H9 (cell line): ENCODE measurements around the gene DHRS13. TPM values are rescaled to one million over a fixed set of nuclear protein-coding genes. Genes with fewer than 3 reads are reported as not detected.
A peak's percentile ranks its signal among the peaks of the same experiment; 100 is the strongest.

Experiments
- DNase-seq: peaks from one replicate; pipeline ENCODE4 v3.0.0-alpha.2; 2017
- H2AFZ ChIP-seq: one replicate; pipeline ENCODE4 v1.6.1; 2013; ENCODE audit warnings: mild to moderate bottlenecking, low read length, control low read depth, moderate library complexity
- H2AK5ac ChIP-seq: 2 replicates; pipeline ENCODE4 v1.6.1; 2013; ENCODE audit warnings: low read length, control low read depth, mixed read lengths; ENCODE audit not compliant: insufficient read length
- H2BK120ac ChIP-seq: one replicate; pipeline ENCODE4 v1.6.1; 2013; ENCODE audit warnings: low read depth, mild to moderate bottlenecking, low read length, control low read depth, inconsistent platforms; ENCODE audit not compliant: poor library complexity, severe bottlenecking
- H2BK12ac ChIP-seq: 2 replicates; pipeline ENCODE4 v1.6.1; 2013; ENCODE audit warnings: low read length, control low read depth, mixed read lengths, low read depth; ENCODE audit not compliant: insufficient read length
- H2BK15ac ChIP-seq: 2 replicates; pipeline ENCODE4 v1.6.1; 2013; ENCODE audit warnings: low read depth, low read length, control low read depth
- H2BK20ac ChIP-seq: one replicate; pipeline ENCODE4 v1.6.1; 2013; ENCODE audit warnings: low read depth, mild to moderate bottlenecking, low read length, control low read depth, inconsistent platforms; ENCODE audit not compliant: poor library complexity, severe bottlenecking
- H2BK5ac ChIP-seq: 2 replicates; pipeline ENCODE4 v1.6.1; 2013; ENCODE audit warnings: low read length, control low read depth, mixed read lengths; ENCODE audit not compliant: insufficient read length
- H3K14ac ChIP-seq: 2 replicates; pipeline ENCODE4 v1.6.1; 2013; ENCODE audit warnings: low read length, control low read depth; ENCODE audit not compliant: insufficient read depth
- H3K18ac ChIP-seq: 2 replicates; pipeline ENCODE4 v1.6.1; 2013; ENCODE audit warnings: low read depth, mild to moderate bottlenecking, mixed read lengths, low read length, control low read depth; ENCODE audit not compliant: insufficient read length
- H3K23ac ChIP-seq: 2 replicates; pipeline ENCODE4 v1.6.1; 2013; ENCODE audit warnings: low read length, control low read depth, mixed read lengths, low read depth; ENCODE audit not compliant: insufficient read length
- H3K23me2 ChIP-seq: 2 replicates; pipeline ENCODE4 v1.6.1; 2013; ENCODE audit warnings: low read depth, mild to moderate bottlenecking, mixed read lengths, low read length, control low read depth; ENCODE audit not compliant: insufficient read length, poor library complexity, severe bottlenecking
- H3K27ac ChIP-seq: 2 replicates; pipeline ENCODE4 v1.5.1; 2013; ENCODE audit warnings: low read length, control low read depth, mixed read lengths, low read depth; ENCODE audit not compliant: insufficient read length
- H3K27me3 ChIP-seq: 2 replicates; pipeline ENCODE4 v1.6.1; 2013; ENCODE audit warnings: low read length, control low read depth, inconsistent platforms; ENCODE audit not compliant: insufficient read depth
- H3K4ac ChIP-seq: 2 replicates; pipeline ENCODE4 v1.6.1; 2013; ENCODE audit warnings: low read depth, mild to moderate bottlenecking, control low read depth, inconsistent platforms, low read length, moderate library complexity
- H3K4me1 ChIP-seq: 2 replicates; pipeline ENCODE4 v1.6.1; 2013; ENCODE audit warnings: low read length, control low read depth, inconsistent platforms; ENCODE audit not compliant: insufficient read depth
- H3K4me2 ChIP-seq: 2 replicates; pipeline ENCODE4 v1.6.1; 2013; ENCODE audit warnings: low read length, control low read depth, mixed read lengths; ENCODE audit not compliant: insufficient read length, insufficient read depth
- H3K56ac ChIP-seq: 2 replicates; pipeline ENCODE4 v1.6.1; 2013; ENCODE audit warnings: low read depth, mild to moderate bottlenecking, mixed read lengths, low read length, control low read depth; ENCODE audit not compliant: insufficient read length
- H3K79me1 ChIP-seq: 2 replicates; pipeline ENCODE4 v1.6.1; 2013; ENCODE audit warnings: low read depth, mild to moderate bottlenecking, moderate library complexity, low read length, control low read depth, inconsistent platforms; ENCODE audit not compliant: insufficient read depth, poor library complexity, severe bottlenecking
- H3K79me2 ChIP-seq: 2 replicates; pipeline ENCODE4 v1.6.1; 2013; ENCODE audit warnings: low read length, control low read depth, inconsistent platforms; ENCODE audit not compliant: insufficient read depth
- H3K9ac ChIP-seq: 2 replicates; pipeline ENCODE4 v1.6.1; 2013; ENCODE audit warnings: low read length, control low read depth, mixed read lengths; ENCODE audit not compliant: insufficient read length; ENCODE audit errors: extremely low read depth
- H3K9me3 ChIP-seq: one replicate; pipeline ENCODE4 v1.6.1; 2013; ENCODE audit warnings: low read depth, low read length, inconsistent platforms; ENCODE audit not compliant: control insufficient read depth
- H3T11ph ChIP-seq: one replicate; pipeline ENCODE4 v1.6.1; 2013; ENCODE audit warnings: mild to moderate bottlenecking, low read length, control low read depth, inconsistent platforms
- H4K20me1 ChIP-seq: one replicate; pipeline ENCODE4 v1.6.1; 2013; ENCODE audit not compliant: control insufficient read depth, insufficient read length, insufficient read depth
- H4K5ac ChIP-seq: 2 replicates; pipeline ENCODE4 v1.6.1; 2013; ENCODE audit warnings: low read depth, mild to moderate bottlenecking, mixed read lengths, low read length, control low read depth; ENCODE audit not compliant: insufficient read length
- H4K8ac ChIP-seq: replicated peaks from 2 replicates; pipeline ENCODE4 v1.6.1; 2013; ENCODE audit warnings: low read length, control low read depth, mixed read lengths, low read depth; ENCODE audit not compliant: insufficient read length
- H4K91ac ChIP-seq: 2 replicates; pipeline ENCODE4 v1.6.1; 2013; ENCODE audit warnings: low read depth, mild to moderate bottlenecking, moderate library complexity, mixed read lengths, low read length, control low read depth; ENCODE audit not compliant: insufficient read length
- H3K27ac Mint-ChIP-seq, 3 experiments: 2 replicates in 2 of 3; 3 replicates in 1 of 3; pipeline ENCODE4 v1.8.0; 2020 to 2021; ENCODE audit warnings: mixed read lengths in 3 of 3, mild to moderate bottlenecking in 1 of 3, moderate library complexity in 1 of 3
- H3K27me3 Mint-ChIP-seq: 2 replicates; pipeline ENCODE4 v1.8.0; 2021; ENCODE audit warnings: low read depth, mild to moderate bottlenecking, moderate library complexity, mixed read lengths
- H3K36me3 Mint-ChIP-seq, 3 experiments: 2 replicates in 2 of 3; 3 replicates in 1 of 3; pipeline ENCODE4 v1.8.0; 2020 to 2021; ENCODE audit warnings: low read depth in 3 of 3, mixed read lengths in 3 of 3; ENCODE audit not compliant: insufficient read depth in 1 of 3
- H3K4me1 Mint-ChIP-seq, 2 experiments: 2 replicates each; pipeline ENCODE4 v1.8.0; 2020; ENCODE audit warnings: mixed read lengths in 2 of 2
- H3K4me3 Mint-ChIP-seq, 2 experiments: 2 replicates in 1 of 2; 3 replicates in 1 of 2; pipeline ENCODE4 v1.8.0; 2020 to 2021; ENCODE audit warnings: mild to moderate bottlenecking in 2 of 2, mixed read lengths in 2 of 2, moderate library complexity in 1 of 2
- H3K9me3 Mint-ChIP-seq, 2 experiments: 2 replicates in 1 of 2; 3 replicates in 1 of 2; pipeline ENCODE4 v1.8.0; 2020; ENCODE audit warnings: mild to moderate bottlenecking in 2 of 2, mixed read lengths in 2 of 2, moderate library complexity in 1 of 2
- WGBS: extraction: QIAGEN DNeasy Blood & Tissue Kit; methylation state at CpG from one replicate; pipeline ENCODE4 v1.1.7; 2013; ENCODE audit warnings: missing lambda C conversion rate, low lambda C conversion rate, mixed read lengths; ENCODE audit not compliant: insufficient read length; ENCODE audit errors: extremely low coverage; 5-methylcytosine and 5-hydroxymethylcytosine counted together
- total RNA-seq: library from RNA; stranded (reverse); gene quantifications from 2 replicates; pipeline ENCODE4 v1.2.1, GENCODE V29; 2021
- TF ChIP-seq, protein P1 (sequence below): fragments of 200-600 bp; sonication (generic); conservative IDR thresholded peaks from 3 replicates; pipeline ENCODE4 v1.8.0; 2021; ENCODE audit warnings: antibody characterized with exemption, mild to moderate bottlenecking

The DHRS13 gene
- total RNA-seq, 1 experiment from 2014 or later = 29.6 TPM

DNA sequence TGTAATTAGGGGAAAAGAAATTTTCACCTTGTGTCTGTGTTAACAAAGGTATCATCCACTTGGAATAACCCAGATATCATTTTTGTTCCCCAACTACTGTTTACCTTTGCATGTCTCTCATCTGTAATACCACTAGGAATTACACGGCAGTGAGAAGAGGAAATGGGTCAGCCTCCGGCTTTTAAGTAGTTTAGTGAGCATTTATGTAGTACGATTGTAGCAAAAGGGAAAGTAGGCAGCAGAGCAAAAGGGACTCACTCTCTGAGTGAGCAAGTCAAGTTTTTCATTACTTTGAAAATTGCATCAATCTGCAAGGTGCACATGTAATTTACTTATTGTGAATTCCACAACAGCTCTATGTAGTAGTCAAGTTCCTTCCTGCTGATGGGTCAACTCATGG, 37.3 kb upstream of the DHRS13 start:
- no peaks in the 10 kb centered on the region for H3K27me3 Mint-ChIP-seq
- Histone ChIP-seq H4K91ac (no peak overlapping the region), H2BK120ac (no peak overlapping the region), H3T11ph (no peak overlapping the region), H3K56ac (no peak overlapping the region), H3K4ac (no peak overlapping the region), H4K5ac (no peak overlapping the region), H3K9me3 (no peaks in the 10 kb centered on the region), H4K20me1 (no peaks in the 10 kb centered on the region), H2BK12ac (no peak overlapping the region), H3K27me3 (no peaks in the 10 kb centered on the region), H3K79me2 (peaks cover 56% of the 10 kb centered on the region; the same call in 1 of the 2 replicates), H2BK5ac (no peak overlapping the region), H3K4me2 (no peak overlapping the region), H2AFZ (no peak overlapping the region), H3K23me2 (no peaks in the 10 kb centered on the region), H3K79me1 (peaks cover 14% of the 10 kb centered on the region), H2BK20ac (no peak overlapping the region), H4K8ac (no peak overlapping the region), H3K14ac (no peak overlapping the region), H3K4me1 (peaks cover 9% of the 10 kb centered on the region; the same call in 1 of the 2 replicates), H2BK15ac (no peak overlapping the region), H3K27ac (no peak overlapping the region), H2AK5ac (no peak overlapping the region), H3K23ac (no peak overlapping the region), H3K9ac (no peak overlapping the region), H3K18ac (no peak overlapping the region)
- no peak for DNase-seq
- H3K4me3 Mint-ChIP-seq = no peak overlapping the region; a peak in 1 of 5 replicates
- peaks cover 11 to 39% (median 38%) of the 10 kb centered on the region in 3 experiments; a peak in 6 of 7 replicates for H3K36me3 Mint-ChIP-seq
- peak overlapping the region in 1 of 3 experiments; percentile 56; a peak in 2 of 7 replicates for H3K27ac Mint-ChIP-seq
- no peaks in the 10 kb centered on the region for H3K9me3 Mint-ChIP-seq
- WGBS = no CpG with 5 or more reads among the region's 3 CpGs
- TF ChIP-seq, protein P1, sequence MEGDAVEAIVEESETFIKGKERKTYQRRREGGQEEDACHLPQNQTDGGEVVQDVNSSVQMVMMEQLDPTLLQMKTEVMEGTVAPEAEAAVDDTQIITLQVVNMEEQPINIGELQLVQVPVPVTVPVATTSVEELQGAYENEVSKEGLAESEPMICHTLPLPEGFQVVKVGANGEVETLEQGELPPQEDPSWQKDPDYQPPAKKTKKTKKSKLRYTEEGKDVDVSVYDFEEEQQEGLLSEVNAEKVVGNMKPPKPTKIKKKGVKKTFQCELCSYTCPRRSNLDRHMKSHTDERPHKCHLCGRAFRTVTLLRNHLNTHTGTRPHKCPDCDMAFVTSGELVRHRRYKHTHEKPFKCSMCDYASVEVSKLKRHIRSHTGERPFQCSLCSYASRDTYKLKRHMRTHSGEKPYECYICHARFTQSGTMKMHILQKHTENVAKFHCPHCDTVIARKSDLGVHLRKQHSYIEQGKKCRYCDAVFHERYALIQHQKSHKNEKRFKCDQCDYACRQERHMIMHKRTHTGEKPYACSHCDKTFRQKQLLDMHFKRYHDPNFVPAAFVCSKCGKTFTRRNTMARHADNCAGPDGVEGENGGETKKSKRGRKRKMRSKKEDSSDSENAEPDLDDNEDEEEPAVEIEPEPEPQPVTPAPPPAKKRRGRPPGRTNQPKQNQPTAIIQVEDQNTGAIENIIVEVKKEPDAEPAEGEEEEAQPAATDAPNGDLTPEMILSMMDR = no peak
- H3K4me1 Mint-ChIP-seq = peaks cover 47 to 48% of the 10 kb centered on the region in 2 experiments
